ENCODE results near the gene IGF2BP2.

- no peak for TF ChIP-seq CTCF (IDR thresholded peaks at IDR 0.05; ENCODE audit: low read depth, low read length)
- no peak for TF ChIP-seq MAX (IDR thresholded peaks at IDR 0.05; ENCODE audit: low read depth, low read length)
- TF ChIP-seq POLR2A (IDR thresholded peaks at IDR 0.05; ENCODE audit: extremely low read depth, insufficient read length): no peak
- TF ChIP-seq MYC (IDR thresholded peaks at IDR 0.05; ENCODE audit: low read depth, low read length): no peak
Measured at GRCh38 chr3:185815391-185816282, 9.2 kb downstream of the IGF2BP2 start.
